ENCODE data around the gene GZF1.

GZF1 gene

GRCh38 chr20:23371496-23371895 is 9.5 kb downstream of the GZF1 start:
- peaks cover 9% of the 10 kb centered on the region for H3K4me1 Mint-ChIP-seq
- peaks cover 71% of the 10 kb centered on the region for H3K36me3 Mint-ChIP-seq (ENCODE audit: low read depth)
- H3K9me3 Mint-ChIP-seq = no peaks in the 10 kb centered on the region
- H3K27ac Mint-ChIP-seq = no peak overlapping the region
- H3K4me3 Mint-ChIP-seq = no peak overlapping the region
- no peak for TF ChIP-seq CTCF (IDR thresholded peaks at IDR 0.05; ENCODE audit: unreplicated experiment in 3 of 3)
- H3K27me3 Mint-ChIP-seq (ENCODE audit: low read depth) = no peaks in the 10 kb centered on the region

- no peak overlapping the region for H3K4me3 Mint-ChIP-seq
- no peaks in the 10 kb centered on the region for H3K4me1 Mint-ChIP-seq
- no peaks in the 10 kb centered on the region for H3K27me3 Mint-ChIP-seq (ENCODE audit: low read depth)
- H3K9me3 Mint-ChIP-seq = no peaks in the 10 kb centered on the region
- H3K36me3 Mint-ChIP-seq (ENCODE audit: low read depth) = peaks cover 78% of the 10 kb centered on the region
- H3K27ac Mint-ChIP-seq = no peak overlapping the region
- no peak for TF ChIP-seq CTCF (IDR thresholded peaks at IDR 0.05; ENCODE audit: unreplicated experiment in 3 of 3)
Observed at GRCh38 chr20:23374441-23374840, 12.5 kb downstream of the GZF1 start.

DNA sequence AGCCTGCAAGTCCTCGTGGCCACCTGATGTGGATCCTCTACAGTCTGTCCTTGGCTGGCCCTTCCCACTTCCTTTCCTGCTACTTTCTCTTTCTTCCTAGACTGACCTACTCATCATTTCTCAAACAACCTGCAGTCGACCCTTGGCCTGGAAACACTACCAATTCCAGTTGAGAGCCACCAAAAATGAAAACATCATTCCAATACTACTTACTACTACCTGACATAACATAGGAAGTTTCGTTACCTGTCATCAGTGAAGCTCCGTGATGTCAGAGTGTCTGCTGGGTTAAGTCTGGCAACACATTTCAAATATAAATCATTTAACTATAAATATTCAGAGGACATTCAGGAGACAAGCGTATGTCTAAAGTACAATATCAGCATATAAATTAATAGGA is 13.8 kb downstream of the GZF1 start:
- H3K4me3 Mint-ChIP-seq = no peak overlapping the region
- no peak overlapping the region for H3K27ac Mint-ChIP-seq
- H3K9me3 Mint-ChIP-seq = no peaks in the 10 kb centered on the region
- H3K27me3 Mint-ChIP-seq (ENCODE audit: low read depth) = no peaks in the 10 kb centered on the region
- no peaks in the 10 kb centered on the region for H3K4me1 Mint-ChIP-seq
- peaks cover 78% of the 10 kb centered on the region for H3K36me3 Mint-ChIP-seq (ENCODE audit: low read depth)
- no peak for TF ChIP-seq CTCF (IDR thresholded peaks at IDR 0.05; ENCODE audit: unreplicated experiment in 3 of 3)

GRCh38 chr20:23379772-23380171 is 17.8 kb downstream of the GZF1 start:
- no peak overlapping the region for H3K4me3 Mint-ChIP-seq
- H3K36me3 Mint-ChIP-seq (ENCODE audit: low read depth) = peaks cover 84% of the 10 kb centered on the region
- peaks cover 11% of the 10 kb centered on the region for H3K9me3 Mint-ChIP-seq
- no peaks in the 10 kb centered on the region for H3K4me1 Mint-ChIP-seq
- no peaks in the 10 kb centered on the region for H3K27me3 Mint-ChIP-seq (ENCODE audit: low read depth)
- H3K27ac Mint-ChIP-seq = no peak overlapping the region
- no peak for TF ChIP-seq CTCF (IDR thresholded peaks at IDR 0.05; ENCODE audit: unreplicated experiment in 3 of 3)

DNA sequence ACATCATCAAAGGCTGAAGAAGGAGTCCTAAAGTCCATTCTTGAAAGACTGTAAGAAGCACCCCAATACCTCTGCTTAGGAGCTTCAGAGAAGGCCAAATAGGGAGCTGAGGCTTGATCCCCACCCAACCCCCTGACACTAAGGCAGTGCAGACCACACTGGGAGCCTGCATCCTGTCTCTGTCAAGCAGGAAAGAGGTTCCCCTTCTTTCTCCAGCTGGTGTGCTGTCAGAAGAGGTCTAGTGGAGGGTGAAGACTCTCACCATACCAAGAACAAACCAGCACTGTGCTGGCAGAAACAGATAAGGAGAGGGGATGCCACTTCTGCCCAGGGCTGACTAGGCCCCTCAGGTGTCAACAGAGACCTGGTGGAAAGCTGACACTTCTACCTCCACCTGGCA is 19.9 kb downstream of the GZF1 start:
- Mint-ChIP-seq H3K4me1 (no peaks in the 10 kb centered on the region), H3K4me3 (no peak overlapping the region), H3K27me3 (ENCODE audit: low read depth) (no peaks in the 10 kb centered on the region), H3K27ac (no peak overlapping the region), H3K36me3 (ENCODE audit: low read depth) (peaks cover 85% of the 10 kb centered on the region), H3K9me3 (peaks cover 11% of the 10 kb centered on the region)
- TF ChIP-seq CTCF (IDR thresholded peaks at IDR 0.05; ENCODE audit: unreplicated experiment in 3 of 3) = no peak

DNA sequence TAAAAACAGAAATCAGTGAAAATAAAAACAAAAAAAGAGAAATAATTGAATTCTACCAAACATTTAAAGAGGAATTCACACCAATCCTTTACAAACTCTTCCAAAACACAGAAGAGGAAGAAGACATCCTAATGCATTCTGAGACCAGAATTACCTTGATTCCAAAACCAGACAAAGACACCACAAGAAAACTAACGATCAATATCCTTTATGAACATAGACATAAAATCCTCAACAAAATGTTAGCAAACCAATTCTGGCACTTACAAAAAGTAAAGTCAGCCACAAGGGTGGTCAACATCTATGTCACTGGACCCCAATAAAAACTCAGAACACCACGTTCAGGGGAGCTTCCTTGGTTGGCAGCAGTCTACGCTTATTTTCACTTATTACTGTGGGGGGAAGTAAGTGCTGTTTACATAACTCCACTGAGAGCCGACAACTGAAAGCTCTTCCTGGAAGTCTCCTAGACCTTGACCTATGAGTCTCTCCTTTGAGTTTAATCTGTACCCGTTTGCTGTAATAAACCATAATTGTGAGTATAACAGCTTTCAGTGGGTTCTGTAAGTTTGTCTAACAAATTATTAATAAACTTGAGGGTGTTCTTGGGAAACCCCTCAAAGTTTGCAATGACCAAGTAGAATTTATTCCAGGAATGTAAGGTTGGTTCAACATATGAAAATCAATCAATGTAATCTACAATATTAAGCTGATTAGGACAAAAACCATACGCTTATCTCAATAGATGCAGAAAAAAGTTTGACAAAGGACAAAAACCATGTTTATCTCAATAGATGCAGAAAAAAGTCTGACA is 24.5 kb downstream of the GZF1 start:
- H3K27me3 Mint-ChIP-seq (ENCODE audit: low read depth) = no peaks in the 10 kb centered on the region
- peaks cover 88% of the 10 kb centered on the region for H3K36me3 Mint-ChIP-seq (ENCODE audit: low read depth)
- H3K4me3 Mint-ChIP-seq = no peak overlapping the region
- H3K27ac Mint-ChIP-seq = no peak overlapping the region
- no peaks in the 10 kb centered on the region for H3K4me1 Mint-ChIP-seq
- H3K9me3 Mint-ChIP-seq = peaks cover 14% of the 10 kb centered on the region
- no peak for TF ChIP-seq CTCF (IDR thresholded peaks at IDR 0.05; ENCODE audit: unreplicated experiment in 3 of 3)

Data from nephron (organoid).